22Rv1 (cell line): Measurements from ENCODE around the gene MEPCE.

Source experiments
- CTCF ChIP-seq: fragments of 450-650 bp; IDR thresholded peaks from 2 replicates; pipeline ENCODE4 v1.5.1; 2017; ENCODE audit warnings: mild to moderate bottlenecking
- ZFX ChIP-seq: fragments of 450-650 bp; IDR thresholded peaks from 2 replicates; pipeline ENCODE4 v1.6.1; 2017; ENCODE audit warnings: antibody characterized with exemption, borderline replicate concordance

GRCh38 chr7:100475549-100475948 is 45.9 kb downstream of the MEPCE start:
- TF ChIP-seq CTCF: no peak
- no peak for TF ChIP-seq ZFX
